WTC11 (cell line): ENCODE data around the gene CARMIL3. TPM values are rescaled to one million over a fixed set of nuclear protein-coding genes. Genes with fewer than 3 reads are reported as not detected.

Source experiments
- ATAC-seq: fragments of 200-7000 bp; cut with Tn5 transposase; 2 replicates; pipeline ENCODE4 v1.10.0; 2021; ENCODE audit warnings: mild to moderate bottlenecking, moderate library complexity
- CTCF ChIA-PET: fragments of 300-600 bp; sonication (Branson Sonifier 250); formaldehyde crosslinking; loops from one replicate; lab custom pipeline; 2021; ENCODE audit warnings: antibody characterized with exemption; lab: Charles Lee
- POLR2A ChIA-PET: fragments of 350-600 bp; sonication (Branson Sonifier 250); formaldehyde crosslinking; loops from one replicate; lab custom pipeline; 2021; ENCODE audit warnings: antibody characterized with exemption; lab: Charles Lee
- DNase-seq: peaks from one replicate; pipeline ENCODE4 v3.0.0; 2021; ENCODE audit warnings: low spot score
- H3K27ac Mint-ChIP-seq: 2 replicates; pipeline ENCODE4 v1.8.0; 2021; ENCODE audit warnings: mixed read lengths
- H3K27me3 Mint-ChIP-seq: 2 replicates; pipeline ENCODE4 v1.8.0; 2021; ENCODE audit warnings: low read depth, mild to moderate bottlenecking, moderate library complexity, mixed read lengths
- H3K36me3 Mint-ChIP-seq: 2 replicates; pipeline ENCODE4 v1.8.0; 2021; ENCODE audit warnings: mixed read lengths
- H3K4me1 Mint-ChIP-seq: 2 replicates; pipeline ENCODE4 v1.8.0; 2022; ENCODE audit warnings: mixed read lengths
- H3K4me3 Mint-ChIP-seq: 2 replicates; pipeline ENCODE4 v1.8.0; 2021; ENCODE audit warnings: mild to moderate bottlenecking, moderate library complexity, mixed read lengths
- H3K9me3 Mint-ChIP-seq: 2 replicates; pipeline ENCODE4 v1.8.0; 2021; ENCODE audit warnings: mixed read lengths
- ATF1 ChIP-seq: sonication (generic); formaldehyde crosslinking; IDR thresholded peaks from 2 replicates; pipeline ENCODE4 v1.8.1; 2023; ENCODE audit warnings: mild to moderate bottlenecking, moderate library complexity, missing genetic modification reagents
- CBFB ChIP-seq: sonication (generic); formaldehyde crosslinking; IDR thresholded peaks from 2 replicates; pipeline ENCODE4 v1.8.1; 2022; ENCODE audit warnings: mild to moderate bottlenecking, low read depth, missing genetic modification reagents
- ELF4 ChIP-seq: sonication (generic); formaldehyde crosslinking; IDR thresholded peaks from 2 replicates; pipeline ENCODE4 v1.8.1; 2022; ENCODE audit warnings: low read depth, mild to moderate bottlenecking, moderate library complexity, missing genetic modification reagents
- EMX1 ChIP-seq: fragments of 250-450 bp; sonication (Bioruptor Pico); IDR thresholded peaks from 2 replicates; pipeline ENCODE4 v1.8.0; 2021; ENCODE audit warnings: mild to moderate bottlenecking
- FOXP1 ChIP-seq: sonication (generic); formaldehyde crosslinking; IDR thresholded peaks from 2 replicates; pipeline ENCODE4 v1.8.0; 2022; ENCODE audit warnings: missing genetic modification reagents, mild to moderate bottlenecking, moderate library complexity, borderline replicate concordance
- NR1H2 ChIP-seq: sonication (generic); formaldehyde crosslinking; IDR thresholded peaks from 2 replicates; pipeline ENCODE4 v1.9.0; 2021; ENCODE audit warnings: mild to moderate bottlenecking, moderate library complexity, missing genetic modification reagents
- PRRX2 ChIP-seq: fragments of 250-450 bp; sonication (Bioruptor Pico); IDR thresholded peaks from 2 replicates; pipeline ENCODE4 v1.8.0; 2021; ENCODE audit warnings: mild to moderate bottlenecking
- RELA ChIP-seq: sonication (generic); formaldehyde crosslinking; IDR thresholded peaks from 2 replicates; pipeline ENCODE4 v1.8.1; 2022; ENCODE audit warnings: missing genetic modification reagents, mild to moderate bottlenecking, borderline replicate concordance
- SMAD3 ChIP-seq: sonication (generic); formaldehyde crosslinking; IDR thresholded peaks from 2 replicates; pipeline ENCODE4 v1.8.0; 2022; ENCODE audit warnings: missing genetic modification reagents, mild to moderate bottlenecking, borderline replicate concordance
- TEAD1 ChIP-seq: sonication (generic); formaldehyde crosslinking; IDR thresholded peaks from 2 replicates; pipeline ENCODE4 v1.8.0; 2022; ENCODE audit warnings: mild to moderate bottlenecking, missing genetic modification reagents
- TEAD4 ChIP-seq: sonication (generic); formaldehyde crosslinking; IDR thresholded peaks from 2 replicates; pipeline ENCODE4 v1.8.0; 2022; ENCODE audit warnings: mild to moderate bottlenecking, missing genetic modification reagents
- ZBTB21 ChIP-seq: sonication (generic); formaldehyde crosslinking; IDR thresholded peaks from 2 replicates; pipeline ENCODE4 v1.8.1; 2023; ENCODE audit warnings: mild to moderate bottlenecking, missing genetic modification reagents, borderline replicate concordance
- total RNA-seq: library from RNA; stranded (reverse); gene quantifications from 3 replicates; pipeline ENCODE4 v1.2.3, GENCODE V29; 2021
- TF ChIP-seq, protein P1 (sequence below): sonication (generic); formaldehyde crosslinking; IDR thresholded peaks from 2 replicates; pipeline ENCODE4 v1.8.1; 2022; ENCODE audit warnings: low read depth, mild to moderate bottlenecking, moderate library complexity, missing genetic modification reagents, borderline replicate concordance
- TF ChIP-seq, protein P2 (sequence below): sonication (generic); formaldehyde crosslinking; IDR thresholded peaks from 2 replicates; pipeline ENCODE4 v1.8.1; 2023; ENCODE audit warnings: mild to moderate bottlenecking, missing genetic modification reagents, moderate library complexity
- TF ChIP-seq, protein P3 (sequence below): sonication (generic); formaldehyde crosslinking; IDR thresholded peaks from 2 replicates; pipeline ENCODE4 v1.8.1; 2022; ENCODE audit warnings: missing genetic modification reagents, borderline replicate concordance
- TF ChIP-seq, protein P4 (sequence below): sonication (generic); formaldehyde crosslinking; IDR thresholded peaks from 2 replicates; pipeline ENCODE4 v1.8.0; 2022; ENCODE audit warnings: mild to moderate bottlenecking, missing genetic modification reagents
- TF ChIP-seq, protein P5 (sequence below): sonication (generic); formaldehyde crosslinking; IDR thresholded peaks from 2 replicates; pipeline ENCODE4 v1.8.1; 2023; ENCODE audit warnings: mild to moderate bottlenecking, missing genetic modification reagents, moderate library complexity
- TF ChIP-seq, protein P6 (sequence below): sonication (generic); formaldehyde crosslinking; IDR thresholded peaks from 2 replicates; pipeline ENCODE4 v1.8.1; 2023; ENCODE audit warnings: mild to moderate bottlenecking, moderate library complexity, missing genetic modification reagents
- TF ChIP-seq, protein P7 (sequence below): sonication (generic); formaldehyde crosslinking; IDR thresholded peaks from 2 replicates; pipeline ENCODE4 v1.8.1; 2023; ENCODE audit warnings: mild to moderate bottlenecking, missing genetic modification reagents
- TF ChIP-seq, protein P8 (sequence below): sonication (generic); formaldehyde crosslinking; IDR thresholded peaks from 2 replicates; pipeline ENCODE4 v1.8.1; 2022; ENCODE audit warnings: mild to moderate bottlenecking, missing genetic modification reagents, moderate library complexity, borderline replicate concordance
- TF ChIP-seq, protein P9 (sequence below): fragments of 250-450 bp; sonication (Bioruptor Pico); IDR thresholded peaks from 2 replicates; pipeline ENCODE4 v1.9.0; 2021; ENCODE audit warnings: mild to moderate bottlenecking

The CARMIL3 gene
- total RNA-seq, 1 experiment from 2014 or later: 13.0 TPM

DNA sequence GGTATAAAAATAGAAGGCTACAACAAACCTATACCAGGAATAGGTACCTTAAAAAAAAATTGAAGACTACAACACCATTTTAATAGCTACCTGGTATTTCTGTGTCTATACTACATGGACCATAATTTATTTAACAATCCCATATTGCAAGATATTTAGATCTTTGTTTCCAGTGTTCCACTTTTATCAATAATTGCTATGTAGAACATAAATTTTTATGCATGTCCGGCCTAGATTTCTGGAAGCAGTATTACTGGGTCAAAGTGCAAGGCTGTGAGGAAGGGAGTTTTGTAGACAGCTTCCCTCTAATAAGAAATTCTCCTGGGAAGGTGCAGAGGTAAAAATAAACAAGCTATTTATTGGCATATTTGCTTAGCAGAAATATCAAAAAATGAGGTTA lies 58.7 kb downstream of the CARMIL3 start (continued):
- TF ChIP-seq SMAD3 (CRISPR knock-in tag): no peak
- TF ChIP-seq, protein P1, sequence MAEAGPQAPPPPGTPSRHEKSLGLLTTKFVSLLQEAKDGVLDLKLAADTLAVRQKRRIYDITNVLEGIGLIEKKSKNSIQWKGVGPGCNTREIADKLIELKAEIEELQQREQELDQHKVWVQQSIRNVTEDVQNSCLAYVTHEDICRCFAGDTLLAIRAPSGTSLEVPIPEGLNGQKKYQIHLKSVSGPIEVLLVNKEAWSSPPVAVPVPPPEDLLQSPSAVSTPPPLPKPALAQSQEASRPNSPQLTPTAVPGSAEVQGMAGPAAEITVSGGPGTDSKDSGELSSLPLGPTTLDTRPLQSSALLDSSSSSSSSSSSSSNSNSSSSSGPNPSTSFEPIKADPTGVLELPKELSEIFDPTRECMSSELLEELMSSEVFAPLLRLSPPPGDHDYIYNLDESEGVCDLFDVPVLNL (CRISPR knock-in tag): no peak

DNA sequence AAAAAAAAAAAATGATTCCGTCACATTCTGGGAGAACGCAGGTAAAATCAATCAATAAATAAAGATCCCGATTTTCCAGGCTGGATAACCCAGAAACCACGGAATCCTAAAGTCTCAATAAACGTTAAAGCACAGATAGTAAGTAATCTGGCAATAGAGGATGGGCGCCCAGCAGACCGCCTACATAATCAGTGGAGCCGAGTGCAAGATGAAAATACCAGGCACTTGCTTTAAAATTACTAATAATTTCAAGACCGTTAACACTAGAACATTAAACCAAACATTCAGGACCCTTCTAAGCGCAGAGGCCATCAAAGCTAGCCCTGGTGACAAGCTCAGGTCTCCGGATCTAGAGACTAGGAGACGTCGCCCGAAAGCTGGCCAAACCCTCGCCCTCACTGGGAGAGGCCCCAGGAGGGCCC lies 61.6 kb downstream of the CARMIL3 start:
- no peak for DNase-seq
- Mint-ChIP-seq H3K36me3 (peaks cover 18% of the 10 kb centered on the region), H3K4me1 (peaks cover 22% of the 10 kb centered on the region), H3K27ac (peak overlapping the region; percentile 99), H3K9me3 (no peaks in the 10 kb centered on the region), H3K27me3 (peaks cover 4% of the 10 kb centered on the region; the same call in 1 of the 2 replicates), H3K4me3 (peak overlapping the region; percentile 99)
- ChIA-PET CTCF (interaction anchor here (1.1 to 3.3 kb wide), 17 partner anchors 8 to 129 kb away, joined by 3 to 67 read pairs (median 8); partner anchors contain the start of genes CARMIL3, CHMP4A, DHRS4L2 and EMC9), POLR2A (interaction anchor here (1.8 to 3.3 kb wide), 9 partner anchors 19 to 82 kb away, joined by 5 to 44 read pairs (median 13); partner anchors contain the start of genes CARMIL3, EMC9, IRF9 and PCK2)
- ATAC-seq: no peak
- TF ChIP-seq ELF4 (CRISPR knock-in tag): peak; percentile 40; the same call in 1 of the 2 replicates
- no peak for TF ChIP-seq TEAD4 (CRISPR knock-in tag)

DNA sequence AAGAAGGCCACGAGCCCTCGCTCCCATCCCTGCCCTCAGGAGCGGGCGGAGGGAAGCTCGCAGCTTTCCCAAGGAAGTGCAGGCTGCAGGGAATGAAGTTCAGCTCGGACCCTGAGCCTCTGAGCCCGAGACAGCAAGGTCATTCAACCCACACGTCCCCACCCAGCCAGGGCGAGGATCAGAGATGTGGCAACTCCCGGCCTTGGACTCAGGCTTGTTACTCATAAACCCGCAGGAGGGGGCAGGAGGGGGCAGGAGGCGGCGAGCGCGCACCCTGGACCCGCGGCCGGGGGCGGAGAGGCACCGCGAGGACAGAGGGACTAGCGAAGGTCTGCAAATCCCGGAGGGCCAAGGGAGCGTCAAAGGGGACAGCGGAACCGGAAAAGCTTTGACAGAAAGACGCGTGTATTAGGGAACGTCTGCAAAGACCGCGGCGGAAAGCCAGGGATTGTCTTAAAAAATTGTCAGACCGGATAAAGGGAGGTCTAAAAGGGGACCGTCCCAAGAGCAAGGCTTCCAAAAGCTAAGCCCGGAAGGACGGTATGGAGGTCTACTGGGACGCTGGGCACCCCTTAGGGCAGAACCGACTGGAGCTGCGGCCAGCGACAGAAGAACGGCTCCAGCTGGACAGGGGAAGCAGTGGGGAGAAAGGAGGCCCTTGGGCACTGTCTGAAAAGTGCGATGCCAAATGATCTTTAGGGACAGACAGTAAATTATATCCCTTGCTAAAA lies 62.2 kb downstream of the CARMIL3 start:
- Mint-ChIP-seq H3K4me3 (peak overlapping the region; percentile 99), H3K9me3 (no peaks in the 10 kb centered on the region), H3K27ac (peak overlapping the region; percentile 99), H3K36me3 (peaks cover 24% of the 10 kb centered on the region), H3K27me3 (peaks cover 4% of the 10 kb centered on the region; the same call in 1 of the 2 replicates), H3K4me1 (peaks cover 18% of the 10 kb centered on the region)
- ChIA-PET CTCF (interaction anchor here (0.6 to 3.3 kb wide), 25 partner anchors 8 to 387 kb away, joined by 3 to 67 read pairs (median 6); partner anchors contain the start of genes CARMIL3, CHMP4A, CIDEB and DHRS4L2), POLR2A (interaction anchor here (0.6 to 3.3 kb wide), 19 partner anchors 8 to 99 kb away, joined by 3 to 44 read pairs (median 8); partner anchors contain the start of genes CARMIL3, CHMP4A, EMC9 and IPO4)
- peak; percentile 81 for DNase-seq
- peak; percentile 30 for ATAC-seq
- TF ChIP-seq PRRX2: no peak
- TF ChIP-seq, protein P2, sequence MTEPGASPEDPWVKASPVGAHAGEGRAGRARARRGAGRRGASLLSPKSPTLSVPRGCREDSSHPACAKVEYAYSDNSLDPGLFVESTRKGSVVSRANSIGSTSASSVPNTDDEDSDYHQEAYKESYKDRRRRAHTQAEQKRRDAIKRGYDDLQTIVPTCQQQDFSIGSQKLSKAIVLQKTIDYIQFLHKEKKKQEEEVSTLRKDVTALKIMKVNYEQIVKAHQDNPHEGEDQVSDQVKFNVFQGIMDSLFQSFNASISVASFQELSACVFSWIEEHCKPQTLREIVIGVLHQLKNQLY (CRISPR knock-in tag): no peak
- peak; percentile 64; the same call in 1 of the 2 replicates for TF ChIP-seq ZBTB21 (CRISPR knock-in tag)
- TF ChIP-seq EMX1 (CRISPR knock-in tag): no peak
- peak; percentile 36; the same call in 1 of the 2 replicates for TF ChIP-seq TEAD1
- TF ChIP-seq, protein P3, sequence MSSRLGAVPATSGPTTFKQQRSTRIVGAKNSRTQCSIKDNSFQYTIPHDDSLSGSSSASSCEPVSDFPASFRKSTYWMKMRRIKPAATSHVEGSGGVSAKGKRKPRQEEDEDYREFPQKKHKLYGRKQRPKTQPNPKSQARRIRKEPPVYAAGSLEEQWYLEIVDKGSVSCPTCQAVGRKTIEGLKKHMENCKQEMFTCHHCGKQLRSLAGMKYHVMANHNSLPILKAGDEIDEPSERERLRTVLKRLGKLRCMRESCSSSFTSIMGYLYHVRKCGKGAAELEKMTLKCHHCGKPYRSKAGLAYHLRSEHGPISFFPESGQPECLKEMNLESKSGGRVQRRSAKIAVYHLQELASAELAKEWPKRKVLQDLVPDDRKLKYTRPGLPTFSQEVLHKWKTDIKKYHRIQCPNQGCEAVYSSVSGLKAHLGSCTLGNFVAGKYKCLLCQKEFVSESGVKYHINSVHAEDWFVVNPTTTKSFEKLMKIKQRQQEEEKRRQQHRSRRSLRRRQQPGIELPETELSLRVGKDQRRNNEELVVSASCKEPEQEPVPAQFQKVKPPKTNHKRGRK (CRISPR knock-in tag): no peak
- TF ChIP-seq CBFB (CRISPR knock-in tag): no peak
- TF ChIP-seq, protein P4, sequence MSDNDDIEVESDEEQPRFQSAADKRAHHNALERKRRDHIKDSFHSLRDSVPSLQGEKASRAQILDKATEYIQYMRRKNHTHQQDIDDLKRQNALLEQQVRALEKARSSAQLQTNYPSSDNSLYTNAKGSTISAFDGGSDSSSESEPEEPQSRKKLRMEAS (CRISPR knock-in tag): peak; percentile 61; the same call in 1 of the 2 replicates
- TF ChIP-seq ATF1 (CRISPR knock-in tag): no peak
- no peak for TF ChIP-seq RELA (CRISPR knock-in tag)
- TF ChIP-seq, protein P5, sequence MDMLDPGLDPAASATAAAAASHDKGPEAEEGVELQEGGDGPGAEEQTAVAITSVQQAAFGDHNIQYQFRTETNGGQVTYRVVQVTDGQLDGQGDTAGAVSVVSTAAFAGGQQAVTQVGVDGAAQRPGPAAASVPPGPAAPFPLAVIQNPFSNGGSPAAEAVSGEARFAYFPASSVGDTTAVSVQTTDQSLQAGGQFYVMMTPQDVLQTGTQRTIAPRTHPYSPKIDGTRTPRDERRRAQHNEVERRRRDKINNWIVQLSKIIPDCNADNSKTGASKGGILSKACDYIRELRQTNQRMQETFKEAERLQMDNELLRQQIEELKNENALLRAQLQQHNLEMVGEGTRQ: peak; percentile 47; the same call in 1 of the 2 replicates
- TF ChIP-seq, protein P6, sequence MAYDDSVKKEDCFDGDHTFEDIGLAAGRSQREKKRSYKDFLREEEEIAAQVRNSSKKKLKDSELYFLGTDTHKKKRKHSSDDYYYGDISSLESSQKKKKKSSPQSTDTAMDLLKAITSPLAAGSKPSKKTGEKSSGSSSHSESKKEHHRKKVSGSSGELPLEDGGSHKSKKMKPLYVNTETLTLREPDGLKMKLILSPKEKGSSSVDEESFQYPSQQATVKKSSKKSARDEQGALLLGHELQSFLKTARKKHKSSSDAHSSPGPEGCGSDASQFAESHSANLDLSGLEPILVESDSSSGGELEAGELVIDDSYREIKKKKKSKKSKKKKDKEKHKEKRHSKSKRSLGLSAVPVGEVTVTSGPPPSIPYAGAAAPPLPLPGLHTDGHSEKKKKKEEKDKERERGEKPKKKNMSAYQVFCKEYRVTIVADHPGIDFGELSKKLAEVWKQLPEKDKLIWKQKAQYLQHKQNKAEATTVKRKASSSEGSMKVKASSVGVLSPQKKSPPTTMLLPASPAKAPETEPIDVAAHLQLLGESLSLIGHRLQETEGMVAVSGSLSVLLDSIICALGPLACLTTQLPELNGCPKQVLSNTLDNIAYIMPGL (CRISPR knock-in tag): peak; percentile 63
- TF ChIP-seq, protein P7, sequence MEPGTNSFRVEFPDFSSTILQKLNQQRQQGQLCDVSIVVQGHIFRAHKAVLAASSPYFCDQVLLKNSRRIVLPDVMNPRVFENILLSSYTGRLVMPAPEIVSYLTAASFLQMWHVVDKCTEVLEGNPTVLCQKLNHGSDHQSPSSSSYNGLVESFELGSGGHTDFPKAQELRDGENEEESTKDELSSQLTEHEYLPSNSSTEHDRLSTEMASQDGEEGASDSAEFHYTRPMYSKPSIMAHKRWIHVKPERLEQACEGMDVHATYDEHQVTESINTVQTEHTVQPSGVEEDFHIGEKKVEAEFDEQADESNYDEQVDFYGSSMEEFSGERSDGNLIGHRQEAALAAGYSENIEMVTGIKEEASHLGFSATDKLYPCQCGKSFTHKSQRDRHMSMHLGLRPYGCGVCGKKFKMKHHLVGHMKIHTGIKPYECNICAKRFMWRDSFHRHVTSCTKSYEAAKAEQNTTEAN (CRISPR knock-in tag): no peak
- TF ChIP-seq, protein P8, sequence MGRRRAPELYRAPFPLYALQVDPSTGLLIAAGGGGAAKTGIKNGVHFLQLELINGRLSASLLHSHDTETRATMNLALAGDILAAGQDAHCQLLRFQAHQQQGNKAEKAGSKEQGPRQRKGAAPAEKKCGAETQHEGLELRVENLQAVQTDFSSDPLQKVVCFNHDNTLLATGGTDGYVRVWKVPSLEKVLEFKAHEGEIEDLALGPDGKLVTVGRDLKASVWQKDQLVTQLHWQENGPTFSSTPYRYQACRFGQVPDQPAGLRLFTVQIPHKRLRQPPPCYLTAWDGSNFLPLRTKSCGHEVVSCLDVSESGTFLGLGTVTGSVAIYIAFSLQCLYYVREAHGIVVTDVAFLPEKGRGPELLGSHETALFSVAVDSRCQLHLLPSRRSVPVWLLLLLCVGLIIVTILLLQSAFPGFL (CRISPR knock-in tag): peak; percentile 19; the same call in 1 of the 2 replicates
- TF ChIP-seq FOXP1 (CRISPR knock-in tag): 0 out of 2 replicates have a peak, but pooled peaks have one; percentile 29
- TF ChIP-seq, protein P9, sequence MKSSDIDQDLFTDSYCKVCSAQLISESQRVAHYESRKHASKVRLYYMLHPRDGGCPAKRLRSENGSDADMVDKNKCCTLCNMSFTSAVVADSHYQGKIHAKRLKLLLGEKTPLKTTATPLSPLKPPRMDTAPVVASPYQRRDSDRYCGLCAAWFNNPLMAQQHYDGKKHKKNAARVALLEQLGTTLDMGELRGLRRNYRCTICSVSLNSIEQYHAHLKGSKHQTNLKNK (CRISPR knock-in tag): no peak
- TF ChIP-seq NR1H2 (CRISPR knock-in tag): no peak
